Amygdala (tissue), 56 donors: Measurements from ENCODE around the gene SF3B6.
A peak's percentile ranks its signal among the peaks of the same experiment; 100 is the strongest.
"Not testable (repeated sequence)": the region's sequence is repeated elsewhere in the genome, so short reads cannot be mapped to it uniquely, and the experiment has no call there.

Experiments used
- DNase-seq, 56 donors: peaks; one replicate each; lab custom pipeline; 2025; lab: John Stamatoyannopoulos, UW

SF3B6 gene, protein sequence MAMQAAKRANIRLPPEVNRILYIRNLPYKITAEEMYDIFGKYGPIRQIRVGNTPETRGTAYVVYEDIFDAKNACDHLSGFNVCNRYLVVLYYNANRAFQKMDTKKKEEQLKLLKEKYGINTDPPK

DNA sequence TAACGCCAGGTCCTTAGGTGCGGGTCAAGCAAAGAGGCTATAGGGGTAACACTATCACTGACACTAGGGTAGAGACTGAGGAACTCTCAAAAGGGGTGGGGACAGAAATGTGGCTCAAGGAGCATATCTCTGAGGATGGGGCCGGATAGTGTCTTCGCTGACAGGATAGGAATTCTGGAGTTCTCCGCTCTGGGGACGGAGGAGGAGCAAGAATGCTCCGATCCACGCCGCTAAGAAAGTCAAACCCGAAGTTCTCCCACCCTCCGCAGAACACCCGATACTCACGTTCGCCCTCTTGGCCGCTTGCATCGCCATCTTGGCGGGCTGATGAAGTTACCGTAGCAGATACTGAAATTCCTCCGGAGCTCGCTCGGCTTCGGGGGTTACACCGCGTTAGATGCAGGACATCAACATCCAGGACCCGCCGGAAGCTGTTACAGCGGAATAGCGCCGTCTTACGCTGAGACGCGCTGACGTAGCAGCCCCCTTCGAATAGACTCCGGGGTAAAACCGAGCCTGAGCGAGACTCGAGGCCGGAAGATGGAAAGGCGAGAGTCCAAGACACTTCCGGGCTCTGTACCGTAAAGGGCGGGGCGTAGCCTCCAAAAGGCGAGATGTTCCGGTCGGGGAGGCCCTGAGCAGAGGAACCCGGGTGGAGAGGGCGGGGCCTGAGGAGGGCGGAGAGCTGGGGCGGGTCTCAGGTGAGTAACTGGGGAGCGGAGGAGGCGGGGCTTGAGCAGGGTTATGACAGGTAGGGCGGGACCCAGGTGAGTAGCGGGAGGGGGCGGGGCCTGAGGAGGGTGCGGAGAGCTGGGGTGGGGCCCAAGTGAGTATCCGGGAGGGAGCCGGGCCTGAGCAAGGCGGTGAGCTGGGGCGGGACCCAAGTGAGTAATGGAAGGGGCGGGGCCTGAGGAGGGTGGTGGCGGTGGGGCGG lies at the start of gene SF3B6:
SF3B6 (minus strand) TSS at position 412 of the 934 bp plus-strand sequence; CDS start at position 315, 97 bp downstream.
- DNase-seq, result peak; percentile 62 to 100 (median 94)

DNA sequence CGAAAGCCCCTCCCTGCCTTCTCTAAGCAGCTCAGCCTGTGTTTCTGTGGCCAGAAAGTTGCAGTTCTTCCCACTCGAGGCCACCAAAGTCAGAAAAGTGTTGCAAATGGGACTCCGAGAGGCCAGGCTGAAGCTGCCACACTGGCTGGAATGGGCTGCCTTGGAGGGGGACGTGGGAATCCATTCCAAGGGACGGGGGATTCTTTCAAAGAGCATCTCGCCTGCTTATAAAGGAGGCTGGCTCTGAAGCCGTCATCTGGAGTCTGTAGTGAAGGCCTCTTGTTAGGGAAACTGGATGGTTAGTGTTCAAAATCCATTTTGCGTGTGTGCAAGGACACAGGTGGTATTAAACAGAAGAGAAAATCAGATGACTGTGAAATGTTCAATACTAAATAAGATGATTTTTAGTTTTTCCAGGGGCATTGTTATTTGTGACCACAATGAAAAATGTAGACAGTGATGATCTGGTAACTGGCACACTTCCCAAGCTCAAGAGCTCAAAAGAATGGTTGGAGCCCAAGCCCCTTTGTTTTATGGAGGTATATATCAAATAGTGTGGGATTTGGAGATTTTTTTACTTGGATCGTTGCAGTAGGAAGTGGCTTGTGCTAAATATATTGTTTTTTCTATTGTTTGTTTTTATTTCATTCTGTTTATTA lies 47.9 kb upstream of the SF3B6 start:
- DNase-seq, result peak in 17 of 56 donors; percentile 5 to 79 (median 52)

DNA sequence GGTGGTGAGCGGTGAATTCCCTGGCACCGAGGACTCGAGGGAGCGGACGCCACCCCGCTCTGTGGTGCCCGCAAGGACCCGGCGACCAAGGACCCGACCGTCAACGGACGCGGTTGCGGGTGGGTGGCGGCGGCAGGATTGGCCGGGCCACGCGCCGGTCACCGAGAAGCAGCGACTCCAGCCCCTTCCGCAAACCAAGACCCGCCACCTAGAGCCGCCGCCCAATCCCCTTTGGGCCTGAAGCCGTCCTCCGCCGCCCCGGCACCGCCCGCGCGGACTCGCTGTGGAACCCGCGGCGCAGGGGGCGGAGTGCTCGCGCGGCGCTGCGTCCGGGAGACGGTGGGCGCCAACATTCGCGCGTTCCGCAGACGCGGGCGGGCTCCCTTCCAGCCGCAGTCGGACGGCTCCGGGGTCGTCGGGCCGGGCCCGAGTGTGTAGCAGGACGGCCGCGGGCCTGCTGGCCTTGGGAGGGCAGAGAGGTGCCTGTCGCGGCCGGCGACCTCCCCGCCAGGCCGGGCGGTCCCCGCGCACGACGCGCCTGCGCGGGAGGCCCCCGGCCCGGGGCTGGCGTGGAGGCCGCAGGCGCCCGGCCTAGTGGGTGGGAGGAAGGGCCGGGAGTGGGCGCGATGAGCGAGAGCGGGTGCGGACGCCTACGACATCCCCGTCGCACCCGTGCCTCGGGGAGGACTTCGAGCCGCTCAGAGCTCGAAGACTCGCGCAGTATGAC lies 47.2 kb upstream of the SF3B6 start, which contains the start of the genes FAM228B and PFN4:
FAM228B (plus strand) TSS at position 275 of the 727 bp plus-strand sequence. CDS start 893 bp downstream, outside the sequence.
PFN4 (minus strand) TSS at position 140 of the 727 bp plus-strand sequence. CDS start 799 bp downstream, outside the sequence.
- peak; percentile 25 to 90 (median 78) for DNase-seq

DNA sequence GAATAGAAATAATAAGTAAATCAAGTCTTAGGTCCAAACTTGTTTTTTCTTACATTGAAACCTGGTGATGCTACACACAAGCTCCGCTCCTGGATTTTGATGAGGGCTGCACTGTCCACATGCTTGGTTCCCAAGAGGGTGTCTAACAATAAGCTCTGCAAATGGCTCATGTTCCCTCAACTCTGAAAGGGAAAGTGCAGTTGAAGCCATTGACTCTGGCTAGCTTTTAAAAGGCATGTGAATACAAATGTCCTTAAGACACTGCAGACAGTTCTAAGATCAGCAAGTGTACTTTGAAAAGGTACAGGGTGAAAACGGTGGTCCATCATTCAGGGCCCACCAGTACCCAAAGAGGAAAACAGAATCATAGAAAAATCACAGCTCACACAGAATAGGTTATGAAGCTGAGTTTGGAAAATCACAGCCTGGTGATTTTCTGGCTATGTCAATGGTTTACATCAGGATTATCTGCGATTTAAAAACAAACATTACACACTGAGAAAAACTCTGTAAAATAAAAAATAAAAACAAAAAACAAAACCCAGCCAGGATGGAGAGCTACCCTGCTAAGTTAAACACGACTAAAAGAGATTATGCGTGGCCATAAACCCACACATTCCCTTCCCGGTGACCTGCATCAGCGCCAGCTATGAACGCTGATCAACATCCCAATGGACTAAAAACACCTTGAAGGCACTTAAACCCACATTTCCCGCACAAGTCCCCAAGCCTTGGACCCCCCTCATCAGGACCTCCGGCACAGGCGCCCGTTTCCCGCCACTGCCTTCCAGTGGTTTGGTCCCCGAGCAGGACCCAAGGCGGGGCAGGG lies 46.5 kb upstream of the SF3B6 start:
- no peak for DNase-seq

DNA sequence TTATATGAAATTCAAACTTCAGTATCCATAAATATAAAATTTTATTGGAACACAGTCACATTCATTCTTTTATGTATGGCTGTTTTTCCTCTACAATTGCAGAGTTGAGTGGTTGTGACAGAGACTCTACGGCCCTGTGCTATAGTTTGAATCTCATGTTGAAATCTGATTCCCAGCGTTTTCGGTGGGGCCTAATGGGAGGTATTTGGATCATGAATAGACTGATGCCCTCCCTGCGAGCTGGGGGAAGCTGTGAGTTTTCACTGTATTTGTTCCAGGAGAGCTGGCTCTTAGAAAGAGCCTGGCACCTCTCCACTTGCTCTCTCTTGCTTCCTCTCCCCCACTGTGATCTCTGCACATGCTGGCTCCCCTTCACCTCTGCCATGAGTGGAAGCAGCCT lies 45.3 kb upstream of the SF3B6 start:
- DNase-seq, result no peak

DNA sequence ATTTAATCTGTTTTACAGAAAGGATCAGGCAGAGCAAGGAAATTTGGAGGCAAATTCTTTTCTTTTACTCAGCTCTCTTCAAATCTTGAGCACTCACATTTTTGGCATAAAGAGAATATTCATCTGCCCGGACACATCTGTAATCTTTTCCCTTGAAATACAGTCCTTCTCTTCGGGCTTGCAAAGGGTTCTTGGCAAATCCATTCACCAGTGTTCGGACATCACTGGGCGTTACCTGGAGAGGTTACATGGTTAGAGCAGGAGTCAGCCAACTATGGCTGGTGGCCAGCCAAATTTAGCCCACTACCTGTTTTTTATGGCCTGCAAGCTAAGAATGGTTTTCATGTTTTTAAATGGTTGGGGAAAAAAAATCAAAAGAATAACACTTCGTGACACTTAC lies 44.9 kb upstream of the SF3B6 start:
- no peak for DNase-seq

DNA sequence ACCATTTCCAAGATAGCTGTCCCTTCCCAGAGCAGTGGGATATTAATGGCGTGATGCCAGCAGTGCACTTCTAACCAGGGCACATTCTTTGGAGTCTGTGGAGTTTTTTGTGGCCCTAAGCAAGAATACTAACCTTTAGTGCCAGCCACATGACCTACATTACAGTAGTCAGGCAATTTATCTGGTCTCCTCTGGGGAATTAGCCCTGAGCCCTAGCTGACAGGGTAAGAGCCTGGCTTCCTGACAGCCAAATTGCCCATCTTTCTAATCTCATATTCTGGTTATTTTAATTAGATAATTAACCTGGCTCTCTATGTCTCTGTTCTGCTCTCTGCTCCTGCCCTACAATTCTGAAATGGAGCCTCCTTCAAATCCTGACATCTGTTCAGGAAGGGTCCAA lies 41.8 kb upstream of the SF3B6 start:
- DNase-seq, result no peak

DNA sequence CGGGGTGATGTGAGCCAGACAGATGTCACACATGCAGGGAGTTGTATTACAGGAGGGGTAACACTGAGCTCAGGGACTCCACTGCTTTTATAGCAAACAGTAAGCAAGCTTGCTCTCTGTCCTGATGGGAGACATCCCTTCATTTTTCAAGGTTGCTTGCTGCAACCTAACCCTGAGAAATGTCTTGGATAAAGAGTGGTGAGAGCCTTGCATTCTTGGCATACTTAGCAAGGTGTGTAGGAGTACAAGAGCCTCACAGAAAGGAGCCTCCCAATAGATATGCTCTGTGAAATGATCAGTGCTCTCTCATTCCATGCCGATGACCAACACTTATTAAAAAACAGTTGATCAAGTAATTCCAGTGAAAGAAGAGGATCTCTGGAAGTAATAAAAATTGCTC lies 38.9 kb upstream of the SF3B6 start:
- no peak for DNase-seq

DNA sequence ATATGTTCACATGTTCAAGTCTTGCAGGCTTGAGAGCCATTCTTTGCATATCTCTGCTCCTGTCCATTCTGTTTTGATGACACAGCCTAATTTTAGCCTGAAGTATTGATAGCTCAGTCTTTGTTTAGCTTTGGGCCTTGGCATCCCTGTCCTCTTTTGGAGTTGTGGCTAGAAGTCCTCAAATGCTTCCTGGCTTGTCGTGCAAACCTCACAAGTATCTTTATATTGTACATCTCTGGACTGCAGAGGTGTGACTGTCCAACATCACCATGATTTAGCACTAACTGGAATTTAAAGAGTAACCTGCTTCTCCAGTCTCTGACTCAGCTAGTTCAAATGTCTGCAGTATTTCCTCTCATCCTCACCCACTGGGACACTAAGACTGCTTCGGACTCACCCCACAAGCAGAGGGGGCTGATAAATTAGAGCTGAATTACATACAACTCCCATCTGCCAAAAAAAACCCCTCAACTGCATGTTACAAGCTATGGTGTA lies 35.3 kb upstream of the SF3B6 start:
- DNase-seq, result no peak

DNA sequence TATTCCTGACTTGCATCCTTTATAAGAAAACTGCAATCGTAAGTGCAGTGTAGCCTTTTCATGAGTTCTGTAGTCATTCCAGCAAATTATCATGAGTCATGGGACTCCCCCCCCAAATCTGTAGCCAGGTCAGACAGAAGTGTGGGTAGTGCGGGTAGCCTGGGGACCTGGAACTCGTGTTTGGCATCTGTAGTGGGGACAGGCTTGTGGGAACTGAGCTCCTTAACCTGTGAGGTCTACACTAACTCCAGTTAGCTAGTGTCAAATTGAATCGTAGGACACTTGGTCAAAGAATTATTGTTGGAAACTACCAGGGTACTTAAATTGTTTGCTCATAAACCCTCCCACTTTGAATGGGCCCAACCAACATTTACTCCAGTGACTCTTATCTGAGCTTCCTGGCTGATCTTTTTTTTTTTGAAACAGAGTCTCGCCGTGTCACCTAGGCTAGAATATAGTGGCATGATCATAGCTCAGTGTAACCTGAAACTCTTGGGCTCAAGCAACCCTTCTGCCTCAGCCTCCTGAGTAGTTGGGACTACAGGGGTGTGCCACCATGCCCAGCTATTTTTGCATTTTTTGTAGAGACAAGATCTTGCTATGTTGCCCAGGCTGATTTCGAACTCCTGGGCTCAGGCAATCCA lies 34.7 kb upstream of the SF3B6 start:
- DNase-seq, result no peak

DNA sequence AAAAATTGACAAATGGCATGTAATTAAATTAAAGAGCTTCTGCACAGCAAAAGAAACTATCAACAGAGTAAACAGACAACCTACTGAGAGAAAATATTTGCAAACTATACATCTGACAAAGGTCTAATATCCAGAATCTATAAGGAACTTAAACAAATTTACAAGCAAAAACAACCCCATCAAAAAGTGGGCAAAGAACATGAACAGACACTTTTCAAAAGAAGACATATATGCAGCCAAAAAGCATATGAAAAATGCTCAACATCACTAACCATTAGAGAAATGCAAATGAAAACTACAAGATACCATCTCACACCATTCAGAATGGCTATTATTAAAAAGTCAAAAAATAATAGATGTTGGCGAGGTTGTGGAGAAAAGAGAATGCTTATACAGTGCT lies 33.3 kb upstream of the SF3B6 start:
- DNase-seq, result not testable (repeated sequence)

DNA sequence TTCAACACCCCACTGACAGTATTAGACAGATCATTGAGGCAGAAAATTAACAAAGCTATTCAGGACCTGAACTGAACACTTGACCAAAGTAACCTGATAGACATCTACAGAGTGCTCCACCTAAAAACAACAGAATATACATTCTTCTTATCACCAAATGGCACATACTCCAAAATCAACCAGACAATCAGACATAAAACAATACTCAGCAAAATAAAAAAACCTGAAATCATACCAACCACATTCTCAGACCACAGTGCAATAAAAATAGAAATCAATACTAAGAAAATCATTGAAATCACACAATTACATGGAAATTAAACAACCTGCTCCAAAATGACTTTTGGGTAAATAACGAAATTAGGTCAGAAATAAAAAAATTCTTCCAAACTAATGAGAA lies 31.2 kb upstream of the SF3B6 start:
- no peak for DNase-seq

DNA sequence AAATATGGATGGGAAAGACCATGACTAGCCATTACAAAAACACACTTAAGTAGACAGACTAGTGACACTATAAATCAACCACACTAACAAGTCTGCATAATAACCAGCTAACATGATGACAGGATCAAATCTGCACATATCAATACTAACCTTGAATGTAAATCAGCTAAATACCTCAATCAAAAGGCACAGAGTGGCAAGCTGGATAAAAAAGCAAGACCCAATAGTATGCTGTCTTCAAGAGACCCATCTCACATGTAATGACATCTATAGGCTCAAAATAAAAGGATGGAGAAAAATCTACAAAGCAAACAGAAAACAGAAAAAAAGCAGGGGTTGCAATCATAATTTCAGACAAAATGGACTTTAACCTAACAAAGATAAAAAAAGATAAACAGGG lies 30.7 kb upstream of the SF3B6 start:
- no peak for DNase-seq

DNA sequence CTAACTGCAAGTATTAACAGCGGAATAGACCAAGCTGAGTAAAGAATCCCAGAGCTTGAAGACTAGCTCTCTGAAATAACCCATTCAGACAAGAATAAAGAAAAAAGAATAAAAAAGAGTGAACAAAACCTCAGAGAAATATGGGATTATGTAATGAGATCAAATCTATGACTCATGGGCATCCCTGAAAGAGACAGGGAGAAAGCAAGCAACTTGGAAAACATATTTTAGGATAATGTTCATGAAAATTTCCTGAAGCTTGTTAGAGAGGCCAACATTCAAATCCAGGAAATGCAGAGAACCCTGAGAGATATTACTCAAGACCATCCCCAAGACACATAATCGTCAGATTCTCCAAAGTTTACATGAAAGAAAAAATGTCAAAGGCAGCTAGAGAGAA lies 29.7 kb upstream of the SF3B6 start:
- DNase-seq, result no peak

DNA sequence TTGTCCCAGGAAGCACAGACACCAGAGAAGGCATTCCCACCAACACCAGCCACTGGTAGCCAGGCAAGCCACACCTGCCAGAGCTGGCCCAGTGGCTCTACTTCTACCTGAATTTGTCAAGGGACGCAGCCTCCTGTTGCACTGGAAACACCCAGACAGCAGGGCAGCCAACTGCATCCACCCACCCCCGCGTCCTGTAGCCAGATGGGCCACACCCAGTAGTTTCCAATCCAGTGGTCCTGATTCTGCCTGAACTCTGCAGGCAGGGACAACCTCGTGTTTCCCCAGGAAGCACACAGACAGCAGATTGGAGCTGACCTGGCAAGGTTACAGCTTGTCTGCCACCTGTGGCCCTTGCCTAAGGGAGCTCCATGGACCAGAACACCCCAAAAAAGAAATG lies 28.8 kb upstream of the SF3B6 start:
- no peak for DNase-seq

DNA sequence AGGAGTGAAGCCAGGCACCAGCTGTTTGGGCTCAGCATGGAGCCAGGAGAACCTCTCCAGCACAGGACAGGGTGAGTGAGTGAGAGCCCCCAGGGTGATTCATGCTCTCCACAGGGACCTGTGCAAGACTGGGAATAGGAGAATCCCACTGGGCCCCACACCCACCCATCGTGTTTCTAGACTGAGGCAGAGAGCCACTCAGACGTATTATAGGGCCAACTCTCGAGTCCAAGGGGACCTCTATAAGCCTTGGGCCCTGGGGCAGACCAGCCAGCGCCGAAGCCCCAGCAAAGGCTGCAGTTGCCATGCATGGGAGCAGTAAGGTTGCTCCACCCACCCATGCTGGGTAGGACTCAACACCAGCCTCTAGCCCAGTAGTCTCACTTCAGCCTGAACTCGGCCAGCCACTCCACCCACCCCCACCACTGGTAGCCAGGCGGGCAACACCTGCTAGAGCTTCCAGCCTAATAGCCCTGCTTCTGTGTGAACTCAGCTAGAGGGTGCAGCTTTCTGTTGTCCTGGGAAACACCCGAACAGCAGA lies 28.1 kb upstream of the SF3B6 start:
- no peak for DNase-seq

DNA sequence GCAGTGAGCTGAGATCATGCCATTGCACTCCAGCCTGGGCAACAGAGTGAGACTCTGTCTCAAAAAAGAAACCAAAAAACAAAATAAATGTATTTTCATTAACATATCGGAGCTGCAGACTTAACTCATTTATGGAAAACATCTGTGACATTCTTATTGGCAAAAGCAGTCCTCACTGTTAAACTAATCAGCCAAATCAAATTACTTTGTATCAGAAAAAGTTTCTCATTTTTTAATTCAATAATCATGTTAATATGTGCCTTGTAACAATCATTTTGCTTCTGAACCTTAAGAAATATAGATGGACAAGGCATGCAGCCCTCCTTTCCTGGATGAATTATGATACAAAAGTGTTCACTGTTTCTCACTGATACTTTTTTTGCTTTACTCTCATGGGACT lies 26.6 kb upstream of the SF3B6 start:
- DNase-seq, result no peak

DNA sequence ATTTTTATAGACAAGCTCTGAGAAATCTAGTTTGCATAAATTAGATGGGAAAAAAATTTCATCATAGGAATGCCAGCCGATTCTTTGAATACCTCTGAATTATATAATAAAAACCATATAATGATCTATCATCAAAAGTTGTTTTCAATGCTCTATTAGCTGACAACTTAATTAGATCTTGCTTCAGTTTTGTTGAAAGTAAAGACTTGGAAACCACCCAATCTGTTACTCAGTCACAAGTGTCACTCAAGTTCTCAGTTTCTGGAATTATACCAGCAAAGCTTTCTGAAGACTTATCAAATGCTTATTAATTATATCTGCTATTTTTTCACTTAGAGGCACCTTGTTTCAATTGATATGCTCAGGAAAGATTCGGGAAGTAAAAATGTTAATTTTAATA lies 25.9 kb upstream of the SF3B6 start:
- no peak for DNase-seq

DNA sequence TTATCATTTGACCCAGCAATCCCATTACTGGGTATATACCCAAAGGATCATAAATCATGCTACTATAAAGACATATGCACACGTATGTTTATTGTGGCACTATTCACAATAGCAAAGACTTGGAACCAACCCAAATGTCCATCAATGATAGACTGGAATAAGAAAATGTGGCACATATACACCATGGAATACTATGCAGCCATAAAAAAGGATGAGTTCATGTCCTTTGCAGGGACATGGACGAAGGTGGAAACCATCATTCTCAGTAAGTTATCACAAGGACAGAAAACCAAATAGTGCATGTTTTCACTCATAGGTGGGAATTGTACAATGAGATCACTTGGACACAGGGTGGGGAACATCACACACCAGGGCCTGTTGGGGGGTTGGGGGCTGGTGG lies 24.6 kb upstream of the SF3B6 start:
- not testable (repeated sequence) for DNase-seq
